Neuronal stem cell (in vitro differentiated cells): Measurements from ENCODE around the gene ATOH8.
A peak's percentile ranks its signal among the peaks of the same experiment; 100 is the strongest.

Experiments used
- DNase-seq: peaks from one replicate; pipeline ENCODE4 v3.0.0-alpha.2; 2013; ENCODE audit warnings: low spot score
- H2AFZ ChIP-seq: one replicate; pipeline ENCODE4 v1.6.1; 2013; ENCODE audit warnings: mild to moderate bottlenecking, low read length, inconsistent platforms
- H2AK5ac ChIP-seq: 2 replicates; pipeline ENCODE4 v1.6.1; 2013; ENCODE audit warnings: low read depth, mild to moderate bottlenecking, inconsistent platforms, low read length, moderate library complexity, mixed read lengths
- H2BK120ac ChIP-seq: 2 replicates; pipeline ENCODE4 v1.6.1; 2013; ENCODE audit warnings: low read depth, mild to moderate bottlenecking, inconsistent platforms, low read length, moderate library complexity, mixed read lengths
- H2BK12ac ChIP-seq: one replicate; pipeline ENCODE4 v1.6.1; 2013; ENCODE audit warnings: low read length, inconsistent platforms
- H2BK15ac ChIP-seq: 2 replicates; pipeline ENCODE4 v1.6.1; 2013; ENCODE audit warnings: mild to moderate bottlenecking, low read length, inconsistent platforms, mixed read lengths
- H2BK5ac ChIP-seq: one replicate; pipeline ENCODE4 v1.6.1; 2013; ENCODE audit warnings: inconsistent platforms, mild to moderate bottlenecking, low read length, moderate library complexity
- H3K14ac ChIP-seq: one replicate; pipeline ENCODE4 v1.6.1; 2013; ENCODE audit warnings: low read length, inconsistent platforms
- H3K18ac ChIP-seq: 2 replicates; pipeline ENCODE4 v1.6.1; 2013; ENCODE audit warnings: low read length, inconsistent platforms
- H3K23ac ChIP-seq: 2 replicates; pipeline ENCODE4 v1.6.1; 2013; ENCODE audit warnings: low read depth, mild to moderate bottlenecking, mixed read lengths, low read length, inconsistent platforms; ENCODE audit not compliant: poor library complexity
- H3K27ac ChIP-seq: replicated peaks from 3 replicates; pipeline ENCODE4 v1.5.1; 2013; ENCODE audit warnings: low read length, inconsistent platforms
- H3K27me3 ChIP-seq, 3 experiments: 2 replicates each; pipeline ENCODE4 v1.6.1; 2013; ENCODE audit warnings: low read length in 3 of 3, mild to moderate bottlenecking in 2 of 3, inconsistent platforms in 1 of 3, low read depth in 1 of 3, mixed read lengths in 1 of 3, moderate library complexity in 1 of 3; ENCODE audit not compliant: control insufficient read depth in 3 of 3, insufficient read depth in 3 of 3
- H3K36me3 ChIP-seq, 2 donors: replicated peaks in 1 of 2; 2 replicates each; pipeline ENCODE4 v1.6.1; 2013; ENCODE audit warnings: low read length in 2 of 2; ENCODE audit not compliant: control insufficient read depth in 2 of 2, insufficient read depth in 2 of 2
- H3K4ac ChIP-seq: 2 replicates; pipeline ENCODE4 v1.6.1; 2013; ENCODE audit warnings: inconsistent platforms, mild to moderate bottlenecking, low read length, moderate library complexity
- H3K4me1 ChIP-seq, 2 donors: 1 replicate in 1 of 2; 2 replicates in 1 of 2; pipeline ENCODE4 v1.6.1; 2013; ENCODE audit warnings: low read length in 2 of 2, low read depth in 1 of 2; ENCODE audit not compliant: control insufficient read depth in 2 of 2, insufficient read depth in 1 of 2
- H3K4me2 ChIP-seq: one replicate; pipeline ENCODE4 v1.6.1; 2013; ENCODE audit warnings: mild to moderate bottlenecking, low read length, inconsistent platforms; ENCODE audit not compliant: insufficient read depth, poor library complexity, severe bottlenecking
- H3K4me3 ChIP-seq, 2 donors: 2 replicates each; pipeline ENCODE4 v1.5.1; 2013; ENCODE audit warnings: low read length in 2 of 2, mild to moderate bottlenecking in 2 of 2, inconsistent platforms in 1 of 2, moderate library complexity in 1 of 2
- H3K79me1 ChIP-seq: one replicate; pipeline ENCODE4 v1.6.1; 2013; ENCODE audit warnings: low read depth, mild to moderate bottlenecking, inconsistent platforms, low read length, moderate library complexity
- H3K9ac ChIP-seq: one replicate; pipeline ENCODE4 v1.6.1; 2013; ENCODE audit warnings: mild to moderate bottlenecking, low read depth, low read length, inconsistent platforms; ENCODE audit not compliant: poor library complexity
- H3K9me3 ChIP-seq, 2 donors: replicated peaks in 1 of 2; 2 replicates each; pipeline versions ENCODE3 to v1.6.1; 2013; ENCODE audit warnings: low read length in 2 of 2, mild to moderate bottlenecking in 2 of 2, inconsistent platforms in 1 of 2, low read depth in 1 of 2, mixed read lengths in 1 of 2, moderate library complexity in 1 of 2; ENCODE audit not compliant: control insufficient read depth in 2 of 2, insufficient read depth in 1 of 2
- H4K8ac ChIP-seq: one replicate; pipeline ENCODE4 v1.6.1; 2013; ENCODE audit warnings: low read depth, mild to moderate bottlenecking, inconsistent platforms, low read length, moderate library complexity
- H4K91ac ChIP-seq: one replicate; pipeline ENCODE4 v1.6.1; 2013; ENCODE audit warnings: low read length, low read depth, mild to moderate bottlenecking, inconsistent platforms; ENCODE audit not compliant: poor library complexity
- WGBS, 2 donors: extraction: QIAGEN DNeasy Blood & Tissue Kit; methylation state at CpG; one replicate each; pipeline ENCODE4 v1.1.7; 2013; ENCODE audit warnings: missing lambda C conversion rate in 2 of 2, mixed read lengths in 1 of 2; ENCODE audit not compliant: insufficient read length in 2 of 2, insufficient replicate concordance in 1 of 2; ENCODE audit errors: extremely low coverage in 2 of 2; 5-methylcytosine and 5-hydroxymethylcytosine counted together

ATOH8 gene

GRCh38 chr2:85748985-85749875, 4.6 kb upstream of the ATOH8 start:
- Histone ChIP-seq H3K27me3 (peaks cover 0 to 35% (median 3%) of the 10 kb centered on the region in 3 experiments), H2AK5ac (no peak overlapping the region), H3K4me2 (no peak overlapping the region), H3K23ac (no peak overlapping the region), H3K79me1 (no peaks in the 10 kb centered on the region), H3K36me3 (no peaks in the 10 kb centered on the region), H2BK5ac (no peak overlapping the region), H4K91ac (no peak overlapping the region), H2AFZ (no peak overlapping the region), H3K9ac (no peak overlapping the region), H3K4me1 (peaks cover 15 to 16% of the 10 kb centered on the region in 2 donors), H3K9me3 (no peaks in the 10 kb centered on the region), H3K27ac (no peak overlapping the region), H3K4ac (no peak overlapping the region), H2BK15ac (no peak overlapping the region), H4K8ac (no peak overlapping the region), H2BK120ac (no peak overlapping the region), H2BK12ac (peak overlapping the region; percentile 73), H3K18ac (no peak overlapping the region), H3K14ac (no peak overlapping the region), H3K4me3 (no peak overlapping the region)
- no CpG with 5 or more reads among the region's 7 CpGs for WGBS, 2 donors
- no peak for DNase-seq

DNA sequence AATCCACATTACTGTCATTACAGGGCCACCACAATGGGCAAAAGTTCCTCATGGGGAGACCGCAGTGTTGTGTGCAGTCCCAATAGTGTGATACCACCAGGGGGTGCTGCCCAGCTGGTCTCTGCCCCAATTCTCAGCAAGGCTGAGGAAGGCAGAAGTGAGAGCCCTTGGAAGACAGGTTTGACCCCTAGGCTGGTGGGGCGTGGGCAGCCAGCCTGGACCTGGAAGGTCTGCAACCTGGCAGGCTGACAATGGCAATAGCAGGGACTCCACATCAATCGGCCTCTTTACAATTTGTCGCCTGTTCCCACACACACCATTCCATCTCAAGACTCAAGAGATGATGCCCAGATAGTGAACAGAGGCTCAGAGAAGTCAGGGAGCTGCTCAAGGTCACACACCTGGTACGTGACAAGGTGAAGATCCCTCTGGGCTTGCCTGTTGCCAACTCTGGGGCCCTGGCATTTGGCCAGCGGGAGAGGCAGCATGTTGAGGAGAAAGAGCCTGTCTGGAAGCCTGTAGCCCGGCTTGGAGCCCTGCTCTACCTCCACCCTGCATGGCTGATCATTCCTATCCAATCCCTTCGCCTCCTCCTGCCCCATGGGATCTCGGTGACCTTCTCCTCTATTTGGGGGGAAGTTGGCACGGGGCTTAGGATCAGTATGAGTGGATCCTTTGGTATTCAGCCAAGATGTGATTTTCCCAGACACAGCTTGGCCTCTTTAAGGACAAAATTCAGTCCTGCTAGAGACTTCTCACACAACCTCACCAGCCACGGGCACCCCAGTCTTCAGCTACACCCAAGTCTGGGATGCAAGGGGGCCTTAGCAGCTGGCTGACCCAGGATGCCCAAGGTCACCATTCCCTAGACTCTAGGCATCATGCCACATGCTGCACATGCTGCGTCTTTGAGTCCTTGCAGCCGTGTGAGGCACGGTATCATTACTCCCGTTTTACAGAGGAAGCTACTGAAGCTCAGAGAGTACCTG, 2.9 kb upstream of the ATOH8 start:
- Histone ChIP-seq H3K36me3 (no peaks in the 10 kb centered on the region), H2BK12ac (no peak overlapping the region), H3K27me3 (peaks cover 0 to 50% (median 3%) of the 10 kb centered on the region in 3 experiments), H2BK5ac (no peak overlapping the region), H3K23ac (no peak overlapping the region), H2AK5ac (no peak overlapping the region), H2AFZ (no peak overlapping the region), H3K27ac (no peak overlapping the region), H3K4me2 (no peak overlapping the region), H3K4ac (no peak overlapping the region), H3K9me3 (no peaks in the 10 kb centered on the region), H3K4me1 (peaks cover 15% of the 10 kb centered on the region in 2 donors), H3K79me1 (no peaks in the 10 kb centered on the region), H2BK15ac (no peak overlapping the region), H3K18ac (no peak overlapping the region), H3K14ac (no peak overlapping the region), H4K91ac (no peak overlapping the region), H3K4me3 (no peak overlapping the region), H4K8ac (no peak overlapping the region), H3K9ac (no peak overlapping the region), H2BK120ac (no peak overlapping the region)
- DNase-seq, result peak; percentile 55
- no CpG with 5 or more reads among the region's 15 CpGs for WGBS, 2 donors

- Histone ChIP-seq H2AK5ac (no peak overlapping the region), H3K14ac (no peak overlapping the region), H4K8ac (no peak overlapping the region), H3K18ac (peak overlapping the region; percentile 18), H2AFZ (no peak overlapping the region), H3K27ac (no peak overlapping the region), H3K9ac (no peak overlapping the region), H2BK120ac (no peak overlapping the region), H3K4me1 (peaks cover 15 to 19% of the 10 kb centered on the region in 2 donors), H3K4ac (no peak overlapping the region), H3K4me3 (no peak overlapping the region), H2BK12ac (no peak overlapping the region), H3K9me3 (no peaks in the 10 kb centered on the region), H4K91ac (no peak overlapping the region), H3K23ac (no peak overlapping the region), H2BK15ac (no peak overlapping the region), H3K36me3 (no peaks in the 10 kb centered on the region), H3K27me3 (peaks cover 0 to 58% (median 3%) of the 10 kb centered on the region in 3 experiments), H3K79me1 (no peaks in the 10 kb centered on the region), H3K4me2 (no peak overlapping the region), H2BK5ac (no peak overlapping the region)
- WGBS, 2 donors, result no CpG with 5 or more reads among the region's 11 CpGs
- DNase-seq, result no peak
These were observed 2.2 kb upstream of the ATOH8 start for GRCh38 chr2:85751627-85752026.
